WTC11 (cell line): ENCODE measurements around the gene ARHGAP22. TPM values are rescaled to one million over a fixed set of nuclear protein-coding genes. Genes with fewer than 3 reads are reported as not detected.

Experiments used
- ATAC-seq: fragments of 200-7000 bp; cut with Tn5 transposase; 2 replicates; pipeline ENCODE4 v1.10.0; 2021; ENCODE audit warnings: mild to moderate bottlenecking, moderate library complexity
- CTCF ChIA-PET: fragments of 300-600 bp; sonication (Branson Sonifier 250); formaldehyde crosslinking; loops from one replicate; lab custom pipeline; 2021; ENCODE audit warnings: antibody characterized with exemption; lab: Charles Lee
- POLR2A ChIA-PET: fragments of 350-600 bp; sonication (Branson Sonifier 250); formaldehyde crosslinking; loops from one replicate; lab custom pipeline; 2021; ENCODE audit warnings: antibody characterized with exemption; lab: Charles Lee
- DNase-seq: peaks from one replicate; pipeline ENCODE4 v3.0.0; 2021; ENCODE audit warnings: low spot score
- H3K27ac Mint-ChIP-seq: 2 replicates; pipeline ENCODE4 v1.8.0; 2021; ENCODE audit warnings: mixed read lengths
- H3K27me3 Mint-ChIP-seq: 2 replicates; pipeline ENCODE4 v1.8.0; 2021; ENCODE audit warnings: low read depth, mild to moderate bottlenecking, moderate library complexity, mixed read lengths
- H3K36me3 Mint-ChIP-seq: 2 replicates; pipeline ENCODE4 v1.8.0; 2021; ENCODE audit warnings: mixed read lengths
- H3K4me1 Mint-ChIP-seq: 2 replicates; pipeline ENCODE4 v1.8.0; 2022; ENCODE audit warnings: mixed read lengths
- H3K4me3 Mint-ChIP-seq: 2 replicates; pipeline ENCODE4 v1.8.0; 2021; ENCODE audit warnings: mild to moderate bottlenecking, moderate library complexity, mixed read lengths
- H3K9me3 Mint-ChIP-seq: 2 replicates; pipeline ENCODE4 v1.8.0; 2021; ENCODE audit warnings: mixed read lengths
- CREM ChIP-seq: sonication (generic); formaldehyde crosslinking; IDR thresholded peaks from 2 replicates; pipeline ENCODE4 v1.8.1; 2022; ENCODE audit warnings: mild to moderate bottlenecking, missing genetic modification reagents, moderate library complexity
- ESRRA ChIP-seq: sonication (generic); formaldehyde crosslinking; IDR thresholded peaks from 2 replicates; pipeline ENCODE4 v1.8.1; 2022; ENCODE audit warnings: mild to moderate bottlenecking, missing genetic modification reagents, borderline replicate concordance
- FOXK1 ChIP-seq: sonication (generic); formaldehyde crosslinking; IDR thresholded peaks from 2 replicates; pipeline ENCODE4 v1.8.0; 2022; ENCODE audit warnings: mild to moderate bottlenecking, moderate library complexity, missing genetic modification reagents
- GABPB1 ChIP-seq: sonication (generic); formaldehyde crosslinking; IDR thresholded peaks from 2 replicates; pipeline ENCODE4 v1.8.1; 2023; ENCODE audit warnings: mild to moderate bottlenecking, missing genetic modification reagents
- GTF2I ChIP-seq: fragments of 250-450 bp; sonication (Bioruptor Pico); conservative IDR thresholded peaks from 2 replicates; pipeline ENCODE4 v1.4.0; 2021; ENCODE audit warnings: mild to moderate bottlenecking
- HMGXB4 ChIP-seq: sonication (generic); formaldehyde crosslinking; IDR thresholded peaks from 2 replicates; pipeline ENCODE4 v1.8.1; 2023; ENCODE audit warnings: mild to moderate bottlenecking, moderate library complexity, missing genetic modification reagents
- JUN ChIP-seq: sonication (generic); formaldehyde crosslinking; IDR thresholded peaks from 2 replicates; pipeline ENCODE4 v1.8.0; 2023; ENCODE audit warnings: mild to moderate bottlenecking, missing genetic modification reagents
- NR2C2 ChIP-seq: sonication (generic); formaldehyde crosslinking; IDR thresholded peaks from 2 replicates; pipeline ENCODE4 v1.8.0; 2022; ENCODE audit warnings: mild to moderate bottlenecking, missing genetic modification reagents
- RELA ChIP-seq: sonication (generic); formaldehyde crosslinking; IDR thresholded peaks from 2 replicates; pipeline ENCODE4 v1.8.1; 2022; ENCODE audit warnings: missing genetic modification reagents, mild to moderate bottlenecking, borderline replicate concordance
- TCF7 ChIP-seq: sonication (generic); formaldehyde crosslinking; IDR thresholded peaks from 2 replicates; pipeline ENCODE4 v1.8.0; 2022; ENCODE audit warnings: mild to moderate bottlenecking, low read depth, missing genetic modification reagents, moderate library complexity
- TP53 ChIP-seq: sonication (generic); formaldehyde crosslinking; IDR thresholded peaks from 2 replicates; pipeline ENCODE4 v1.8.1; 2023; ENCODE audit warnings: mild to moderate bottlenecking, missing genetic modification reagents
- ZMAT4 ChIP-seq: fragments of 250-450 bp; sonication (Bioruptor Pico); IDR thresholded peaks from 2 replicates; pipeline ENCODE4 v1.9.0; 2021; ENCODE audit warnings: mild to moderate bottlenecking
- ZNF121 ChIP-seq: sonication (generic); formaldehyde crosslinking; IDR thresholded peaks from 2 replicates; pipeline ENCODE4 v1.8.0; 2023; ENCODE audit warnings: missing genetic modification reagents
- ZNF219 ChIP-seq: sonication (generic); formaldehyde crosslinking; IDR thresholded peaks from 2 replicates; pipeline ENCODE4 v1.8.0; 2023; ENCODE audit warnings: missing genetic modification reagents, mild to moderate bottlenecking, borderline replicate concordance
- ZNF232 ChIP-seq: sonication (generic); formaldehyde crosslinking; IDR thresholded peaks from 2 replicates; pipeline ENCODE4 v1.8.0; 2022; ENCODE audit warnings: mild to moderate bottlenecking, missing genetic modification reagents
- ZNF396 ChIP-seq: fragments of 250-450 bp; sonication (Bioruptor Pico); IDR thresholded peaks from 2 replicates; pipeline ENCODE4 v1.8.0; 2021; ENCODE audit warnings: mild to moderate bottlenecking, moderate library complexity, borderline replicate concordance
- ZNF532 ChIP-seq: fragments of 250-450 bp; sonication (Bioruptor Pico); IDR thresholded peaks from 2 replicates; pipeline ENCODE4 v1.9.0; 2021; ENCODE audit warnings: mild to moderate bottlenecking, borderline replicate concordance
- total RNA-seq: library from RNA; stranded (reverse); gene quantifications from 3 replicates; pipeline ENCODE4 v1.2.3, GENCODE V29; 2021

The ARHGAP22 gene
- total RNA-seq, 1 experiment from 2014 or later: 8.6 TPM

GRCh38 chr10:48504141-48504885 is 100.6 kb downstream of the ARHGAP22 start:
- ATAC-seq: no peak
- Mint-ChIP-seq H3K27ac (no peak overlapping the region), H3K36me3 (no peaks in the 10 kb centered on the region), H3K27me3 (no peaks in the 10 kb centered on the region), H3K4me3 (no peak overlapping the region), H3K9me3 (no peaks in the 10 kb centered on the region), H3K4me1 (peaks cover 29% of the 10 kb centered on the region)
- DNase-seq: no peak
- no peak for TF ChIP-seq ZNF121 (CRISPR knock-in tag)
- TF ChIP-seq ZMAT4: no peak
- no peak for TF ChIP-seq ZNF232
- TF ChIP-seq TP53 (CRISPR knock-in tag): no peak
- no peak for TF ChIP-seq ZNF219
- no peak for TF ChIP-seq TCF7 (CRISPR knock-in tag)
- no peak for TF ChIP-seq GTF2I (CRISPR knock-in tag)
- no peak for TF ChIP-seq ESRRA (CRISPR knock-in tag)
- POLR2A ChIA-PET: no interaction called here
- CTCF ChIA-PET: interaction anchor here (0.6 to 8.7 kb wide), 7 partner anchors 11 to 302 kb away, joined by 3 to 82 read pairs (median 3); no protein-coding TSS in a partner anchor

- no peaks in the 10 kb centered on the region for H3K36me3 Mint-ChIP-seq
- ATAC-seq: no peak
- H3K9me3 Mint-ChIP-seq: no peaks in the 10 kb centered on the region
- ChIA-PET POLR2A (no interaction called here), CTCF (interaction anchor here (1.4 to 8.7 kb wide), 4 partner anchors 10 to 153 kb away, joined by 4 to 82 read pairs (median 6); no protein-coding TSS in a partner anchor)
- H3K4me1 Mint-ChIP-seq: peaks cover 26% of the 10 kb centered on the region
- H3K27me3 Mint-ChIP-seq: no peaks in the 10 kb centered on the region
- no peak overlapping the region for H3K27ac Mint-ChIP-seq
- TF ChIP-seq JUN (CRISPR knock-in tag): no peak
- no peak for TF ChIP-seq GABPB1 (CRISPR knock-in tag)
- TF ChIP-seq ZNF219: no peak
- TF ChIP-seq FOXK1: no peak
- no peak for TF ChIP-seq ZNF532
- no peak for TF ChIP-seq ZNF396
- TF ChIP-seq ESRRA (CRISPR knock-in tag): no peak
- no peak for TF ChIP-seq HMGXB4
- TF ChIP-seq GTF2I (CRISPR knock-in tag): no peak
- TF ChIP-seq CREM: no peak
- no peak for TF ChIP-seq RELA (CRISPR knock-in tag)
- TF ChIP-seq NR2C2 (CRISPR knock-in tag): no peak
- TF ChIP-seq, all 79 proteins: peak for 0
- no peak for DNase-seq
- H3K4me3 Mint-ChIP-seq: no peak overlapping the region
Observed at GRCh38 chr10:48503293-48503911, 101.5 kb downstream of the ARHGAP22 start.
